ENCODE results near the gene TOR4A.
A peak's percentile ranks its signal among the peaks of the same experiment; 100 is the strongest.
"Not testable (repeated sequence)": the region's sequence is repeated elsewhere in the genome, so short reads cannot be mapped to it uniquely, and the experiment has no call there.

Gene TOR4A

DNA sequence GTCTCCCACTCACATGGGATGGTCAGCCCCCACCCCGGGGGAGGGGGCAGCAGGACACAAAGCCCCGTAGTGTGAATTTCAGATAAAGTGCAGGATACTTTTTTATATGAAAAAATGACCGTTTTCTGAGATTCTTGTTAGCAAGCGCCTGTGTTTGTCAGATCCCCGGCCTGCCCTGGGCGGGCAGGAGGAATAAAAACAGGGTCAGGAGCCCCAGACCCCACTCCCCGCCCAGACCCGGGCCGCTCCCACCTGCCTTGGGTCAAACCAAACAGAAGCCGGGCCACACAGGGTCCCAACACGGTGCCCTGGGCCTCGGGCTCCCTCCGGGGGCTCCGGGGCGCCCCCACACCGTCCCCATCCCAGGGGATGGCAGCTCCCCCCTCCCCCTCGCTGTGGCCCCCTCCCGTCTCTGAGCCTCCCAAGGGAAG, 38.1 kb downstream of the TOR4A start:
- no peak for FAIRE-seq
- no peak for DNase-seq (ENCODE audit: insufficient read length, low spot score)

GRCh38 chr9:137316012-137316981, 38.8 kb downstream of the TOR4A start:
- DNase-seq (ENCODE audit: insufficient read length, low spot score) (no peak), FAIRE-seq (no peak)

GRCh38 chr9:137317021-137317717, 39.6 kb downstream of the TOR4A start:
- FAIRE-seq (no peak), DNase-seq (ENCODE audit: insufficient read length, low spot score) (no peak)

GRCh38 chr9:137317718-137318511, 40.4 kb downstream of the TOR4A start:
- no peak for FAIRE-seq
- DNase-seq (ENCODE audit: insufficient read length, low spot score), result no peak

- FAIRE-seq (no peak), DNase-seq (ENCODE audit: insufficient read length, low spot score) (no peak)
Observed at GRCh38 chr9:137318602-137319001, 41.1 kb downstream of the TOR4A start.

- FAIRE-seq, result no peak
- DNase-seq (ENCODE audit: insufficient read length, low spot score), result no peak
Observed at GRCh38 chr9:137319011-137319738, 41.6 kb downstream of the TOR4A start.

- FAIRE-seq (no peak), DNase-seq (ENCODE audit: insufficient read length, low spot score) (no peak)
Observed at GRCh38 chr9:137319739-137320551, 42.4 kb downstream of the TOR4A start.

- DNase-seq (ENCODE audit: insufficient read length, low spot score) (no peak), FAIRE-seq (no peak)
Observed at GRCh38 chr9:137320555-137321384, 43.2 kb downstream of the TOR4A start.

DNA sequence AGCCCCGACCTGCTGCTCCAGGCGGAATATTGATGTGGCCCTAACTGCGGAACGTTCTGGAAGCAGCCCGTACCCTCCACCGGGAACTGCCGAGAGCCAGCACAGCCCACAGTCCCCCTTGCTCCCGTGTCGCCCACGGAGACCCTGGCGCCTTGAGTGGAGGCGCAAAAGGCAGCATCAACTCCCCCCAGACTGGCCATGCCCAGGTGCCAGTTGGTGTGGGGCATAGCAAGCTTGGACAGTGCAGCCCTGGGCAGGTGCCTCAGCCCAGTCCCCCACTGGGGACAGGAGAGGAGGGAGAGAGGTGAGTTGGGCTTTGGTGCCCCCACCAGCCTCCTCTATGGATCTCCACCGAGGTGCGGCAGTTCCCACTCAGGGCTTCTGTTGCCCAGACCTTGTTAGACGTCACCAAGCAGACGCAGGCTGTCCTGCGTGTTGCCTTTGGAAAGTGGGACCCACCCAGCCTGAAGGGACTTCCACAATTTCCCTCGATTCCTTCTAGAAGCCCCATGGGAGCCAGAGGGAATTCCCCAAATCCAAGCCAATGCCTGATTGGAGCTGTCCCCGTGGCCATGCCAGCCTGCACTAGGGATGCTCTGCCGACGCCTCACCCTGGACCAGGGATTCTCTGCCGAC, 44.3 kb downstream of the TOR4A start:
- DNase-seq (ENCODE audit: insufficient read length, low spot score), result no peak
- no peak for FAIRE-seq

GRCh38 chr9:137323531-137324331, 46.2 kb downstream of the TOR4A start:
- FAIRE-seq, result no peak
- DNase-seq (ENCODE audit: insufficient read length, low spot score), result no peak

GRCh38 chr9:137325124-137325523, 47.6 kb downstream of the TOR4A start:
- FAIRE-seq (no peak), DNase-seq (ENCODE audit: insufficient read length, low spot score) (no peak)

- DNase-seq (ENCODE audit: insufficient read length, low spot score), result no peak
- no peak for FAIRE-seq
Observed at GRCh38 chr9:137325799-137326198, 48.3 kb downstream of the TOR4A start.

DNA sequence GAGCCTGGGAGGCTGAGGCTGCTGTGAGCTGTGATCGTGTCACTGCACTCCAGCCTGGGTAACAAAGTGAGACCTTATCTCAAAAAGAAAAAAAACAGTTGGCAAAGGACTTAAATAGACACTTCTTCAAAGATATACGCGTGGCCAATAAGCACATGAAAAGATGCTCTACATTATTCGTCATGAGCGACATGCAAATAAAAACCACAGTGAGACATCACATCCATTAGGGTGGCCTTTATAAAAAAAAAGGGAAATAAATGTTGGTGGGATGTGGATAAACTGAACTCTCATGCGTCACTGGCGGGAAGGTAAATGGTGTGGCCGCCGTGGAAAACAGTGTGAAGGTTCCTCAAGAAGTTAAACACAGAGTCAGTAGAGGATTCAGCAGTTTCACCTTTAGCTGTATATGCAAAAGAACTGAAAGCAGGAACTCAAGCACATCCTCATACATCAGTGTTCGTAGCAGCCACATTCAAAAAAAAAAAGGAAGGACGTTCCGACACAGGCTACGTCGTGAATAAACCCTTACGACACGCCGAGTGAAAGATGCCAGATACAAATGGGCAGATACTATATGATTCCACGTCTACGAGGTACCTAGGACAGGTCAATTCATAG, 49.0 kb downstream of the TOR4A start:
- FAIRE-seq, result no peak
- no peak for DNase-seq (ENCODE audit: insufficient read length, low spot score)

GRCh38 chr9:137327641-137328550, 50.4 kb downstream of the TOR4A start:
- peak; percentile 84 for FAIRE-seq
- not testable (repeated sequence) for DNase-seq (ENCODE audit: insufficient read length, low spot score)

GRCh38 chr9:137329590-137329989, 52.1 kb downstream of the TOR4A start:
- not testable (repeated sequence) for DNase-seq (ENCODE audit: insufficient read length, low spot score); FAIRE-seq

DNA sequence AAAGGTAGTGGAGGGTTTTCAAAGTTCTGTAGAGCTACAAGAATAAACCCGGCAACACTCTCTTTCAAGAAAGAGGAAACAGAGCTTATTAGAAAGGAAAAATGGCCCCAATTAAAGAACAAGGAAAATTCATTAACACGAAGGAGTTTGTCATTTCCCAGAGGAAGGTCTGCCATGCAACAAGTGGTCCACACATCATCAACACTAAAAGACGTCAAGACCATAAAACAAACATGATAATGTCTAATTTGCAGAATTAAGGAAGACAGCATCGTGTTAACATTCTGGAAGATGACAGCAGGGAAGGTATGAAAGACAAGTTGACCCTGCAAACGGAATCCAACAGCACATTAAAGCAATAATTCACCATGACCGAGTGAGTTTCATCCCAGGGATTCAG, 53.2 kb downstream of the TOR4A start:
- DNase-seq (ENCODE audit: insufficient read length, low spot score), result no peak
- no peak for FAIRE-seq
